Measurements from ENCODE around the gene WWOX. TPM values are rescaled to one million over a fixed set of nuclear protein-coding genes. Genes with fewer than 3 reads are reported as not detected.
"Not testable (repeated sequence)": the region's sequence is repeated elsewhere in the genome, so short reads cannot be mapped to it uniquely, and the experiment has no call there.

The WWOX gene
- total RNA-seq, 1 experiment from 2014 or later, result 79.9 TPM

DNA sequence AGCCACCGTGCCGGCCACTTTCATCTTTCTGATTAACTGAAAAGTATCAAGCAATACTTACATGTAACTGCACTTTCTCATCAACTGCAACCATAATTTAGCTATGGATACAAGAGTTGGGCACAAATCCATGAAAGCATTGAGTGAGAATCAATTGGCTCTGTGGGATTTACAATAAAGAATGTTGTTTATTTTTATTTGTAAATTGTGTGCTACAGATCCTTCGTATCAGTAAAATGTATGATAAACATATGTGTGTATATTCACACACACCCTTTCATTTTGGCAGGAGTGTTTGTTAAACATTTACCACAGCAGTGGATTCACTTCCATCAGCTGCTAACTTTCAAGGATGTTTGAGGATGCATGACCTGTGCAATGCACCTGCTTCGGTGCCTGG lies 411.0 kb downstream of the WWOX start:
- H3K36me3 ChIP-seq (ENCODE audit: insufficient read depth, low read length, poor library complexity, severe bottlenecking), result no peaks in the 10 kb centered on the region
- no peaks in the 10 kb centered on the region for H3K9me3 ChIP-seq (ENCODE audit: low read depth, low read length, poor library complexity, severe bottlenecking)
- intact Hi-C loops (cut with micrococcal nuclease; ENCODE audit: unreplicated experiment), result no loop called here
- H3K27me3 ChIP-seq (replicated peaks; ENCODE audit: insufficient read depth, low read depth, low read length, poor library complexity), result no peaks in the 10 kb centered on the region
- no peak for TF ChIP-seq CTCF (conservative IDR thresholded peaks at IDR 0.05; ENCODE audit: low read depth, low read length)
- no peak for TF ChIP-seq EZH2 (IDR thresholded peaks at IDR 0.05; ENCODE audit: borderline replicate concordance, low read depth, low read length, poor library complexity, severe bottlenecking)
- POLR2A ChIA-PET (ENCODE audit: low non-redundant PET), result no interaction called here
- no peak overlapping the region for H3K4me3 ChIP-seq (ENCODE audit: low read depth, low read length, poor library complexity, severe bottlenecking)
- no peaks in the 10 kb centered on the region for H3K4me1 ChIP-seq (ENCODE audit: insufficient read depth, low read length, poor library complexity, severe bottlenecking)
- no peak overlapping the region for H3K27ac ChIP-seq (ENCODE audit: low read depth, low read length, poor library complexity, severe bottlenecking)
- CTCF ChIA-PET, result no interaction called here
- BruUV-seq (replicated peaks), result no TSS peak
- DNase-seq (ENCODE audit: low spot score), result no peak

DNA sequence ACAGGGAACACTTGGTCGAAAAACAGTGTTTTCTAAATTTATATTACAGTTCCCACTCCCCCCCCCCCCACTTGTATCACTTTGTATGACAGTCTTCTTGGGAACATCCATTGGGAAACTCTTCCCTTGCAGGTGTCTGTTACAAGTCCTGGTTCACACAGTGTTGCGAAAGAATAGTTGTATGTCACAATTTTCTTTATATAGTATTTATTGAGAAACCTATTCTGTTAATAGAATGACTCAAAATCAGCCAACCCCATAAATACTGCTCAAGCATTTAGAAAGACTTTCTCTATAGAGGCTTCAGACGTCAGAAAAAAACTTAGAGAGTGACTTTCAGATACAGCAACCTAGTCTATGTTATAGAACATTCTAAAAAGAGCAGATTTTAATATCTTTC lies 414.4 kb downstream of the WWOX start:
- H3K36me3 ChIP-seq (ENCODE audit: insufficient read depth, low read length, poor library complexity, severe bottlenecking), result no peaks in the 10 kb centered on the region

DNA sequence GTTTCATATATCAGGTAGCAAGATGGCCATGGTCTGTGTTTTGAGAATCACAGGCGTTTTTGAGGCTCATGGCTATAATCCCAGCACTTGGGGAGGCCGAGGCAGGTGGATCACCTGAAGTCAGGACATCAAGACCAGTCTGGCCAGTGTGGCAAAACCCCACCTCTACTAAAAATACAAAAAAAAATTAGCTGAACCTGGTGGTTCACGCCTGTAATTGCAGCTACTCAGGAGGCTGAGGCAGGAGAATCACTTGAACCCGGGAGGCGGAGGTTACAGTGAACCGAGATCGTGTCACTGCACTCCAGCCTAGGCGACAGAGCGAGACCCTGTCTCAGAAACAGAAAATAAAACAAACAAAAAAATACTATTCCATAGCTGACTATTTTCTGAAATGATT lies 415.4 kb downstream of the WWOX start:
- CTCF ChIA-PET; H3K27ac ChIP-seq (ENCODE audit: low read depth, low read length, poor library complexity, severe bottlenecking); DNase-seq (ENCODE audit: low spot score); H3K27me3 ChIP-seq (replicated peaks; ENCODE audit: insufficient read depth, low read depth, low read length, poor library complexity); H3K4me1 ChIP-seq (ENCODE audit: insufficient read depth, low read length, poor library complexity, severe bottlenecking); POLR2A ChIA-PET (ENCODE audit: low non-redundant PET); H3K9me3 ChIP-seq (ENCODE audit: low read depth, low read length, poor library complexity, severe bottlenecking); BruUV-seq (replicated peaks); intact Hi-C loops (cut with micrococcal nuclease; ENCODE audit: unreplicated experiment); H3K4me3 ChIP-seq (ENCODE audit: low read depth, low read length, poor library complexity, severe bottlenecking); H3K36me3 ChIP-seq (ENCODE audit: insufficient read depth, low read length, poor library complexity, severe bottlenecking): not testable (repeated sequence)

More for the DNA sequence above, 414.4 kb downstream of the WWOX start:
- ChIA-PET CTCF (no interaction called here), POLR2A (ENCODE audit: low non-redundant PET) (no interaction called here)
- Histone ChIP-seq H3K4me1 (ENCODE audit: insufficient read depth, low read length, poor library complexity, severe bottlenecking) (no peaks in the 10 kb centered on the region), H3K27me3 (replicated peaks; ENCODE audit: insufficient read depth, low read depth, low read length, poor library complexity) (no peaks in the 10 kb centered on the region), H3K9me3 (ENCODE audit: low read depth, low read length, poor library complexity, severe bottlenecking) (no peaks in the 10 kb centered on the region), H3K27ac (ENCODE audit: low read depth, low read length, poor library complexity, severe bottlenecking) (no peak overlapping the region), H3K4me3 (ENCODE audit: low read depth, low read length, poor library complexity, severe bottlenecking) (no peak overlapping the region)
- intact Hi-C loops (cut with micrococcal nuclease; ENCODE audit: unreplicated experiment), result no loop called here
- no peak for TF ChIP-seq EZH2 (IDR thresholded peaks at IDR 0.05; ENCODE audit: borderline replicate concordance, low read depth, low read length, poor library complexity, severe bottlenecking)
- no peak for TF ChIP-seq CTCF (conservative IDR thresholded peaks at IDR 0.05; ENCODE audit: low read depth, low read length)
- DNase-seq (ENCODE audit: low spot score), result no peak
- no TSS peak for BruUV-seq (replicated peaks)

- TF ChIP-seq CTCF (conservative IDR thresholded peaks at IDR 0.05; ENCODE audit: low read depth, low read length) (no peak), EZH2 (IDR thresholded peaks at IDR 0.05; ENCODE audit: borderline replicate concordance, low read depth, low read length, poor library complexity, severe bottlenecking) (no peak)
- no TSS peak for BruUV-seq (replicated peaks)
- intact Hi-C loops (cut with micrococcal nuclease; ENCODE audit: unreplicated experiment), result no loop called here
- no peak for DNase-seq (ENCODE audit: low spot score)
- no peaks in the 10 kb centered on the region for H3K4me1 ChIP-seq (ENCODE audit: insufficient read depth, low read length, poor library complexity, severe bottlenecking)
- no peaks in the 10 kb centered on the region for H3K9me3 ChIP-seq (ENCODE audit: low read depth, low read length, poor library complexity, severe bottlenecking)
- no peak overlapping the region for H3K4me3 ChIP-seq (ENCODE audit: low read depth, low read length, poor library complexity, severe bottlenecking)
- H3K27me3 ChIP-seq (replicated peaks; ENCODE audit: insufficient read depth, low read depth, low read length, poor library complexity), result no peaks in the 10 kb centered on the region
- CTCF ChIA-PET, result no interaction called here
- H3K27ac ChIP-seq (ENCODE audit: low read depth, low read length, poor library complexity, severe bottlenecking), result no peak overlapping the region
- POLR2A ChIA-PET (ENCODE audit: low non-redundant PET), result no interaction called here
- no peaks in the 10 kb centered on the region for H3K36me3 ChIP-seq (ENCODE audit: insufficient read depth, low read length, poor library complexity, severe bottlenecking)
Observed at GRCh38 chr16:78515421-78515820, 416.0 kb downstream of the WWOX start.

Data from A673 (cell line).